Measurements from ENCODE around the gene NSMCE1. TPM values are rescaled to one million over a fixed set of nuclear protein-coding genes. Genes with fewer than 3 reads are reported as not detected.

The NSMCE1 gene, protein sequence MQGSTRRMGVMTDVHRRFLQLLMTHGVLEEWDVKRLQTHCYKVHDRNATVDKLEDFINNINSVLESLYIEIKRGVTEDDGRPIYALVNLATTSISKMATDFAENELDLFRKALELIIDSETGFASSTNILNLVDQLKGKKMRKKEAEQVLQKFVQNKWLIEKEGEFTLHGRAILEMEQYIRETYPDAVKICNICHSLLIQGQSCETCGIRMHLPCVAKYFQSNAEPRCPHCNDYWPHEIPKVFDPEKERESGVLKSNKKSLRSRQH
- 50.1 and 62.7 TPM in 2 replicates for total RNA-seq (2014; rRNA removed)
- 103 TPM for polyA plus RNA-seq (2012)

DNA sequence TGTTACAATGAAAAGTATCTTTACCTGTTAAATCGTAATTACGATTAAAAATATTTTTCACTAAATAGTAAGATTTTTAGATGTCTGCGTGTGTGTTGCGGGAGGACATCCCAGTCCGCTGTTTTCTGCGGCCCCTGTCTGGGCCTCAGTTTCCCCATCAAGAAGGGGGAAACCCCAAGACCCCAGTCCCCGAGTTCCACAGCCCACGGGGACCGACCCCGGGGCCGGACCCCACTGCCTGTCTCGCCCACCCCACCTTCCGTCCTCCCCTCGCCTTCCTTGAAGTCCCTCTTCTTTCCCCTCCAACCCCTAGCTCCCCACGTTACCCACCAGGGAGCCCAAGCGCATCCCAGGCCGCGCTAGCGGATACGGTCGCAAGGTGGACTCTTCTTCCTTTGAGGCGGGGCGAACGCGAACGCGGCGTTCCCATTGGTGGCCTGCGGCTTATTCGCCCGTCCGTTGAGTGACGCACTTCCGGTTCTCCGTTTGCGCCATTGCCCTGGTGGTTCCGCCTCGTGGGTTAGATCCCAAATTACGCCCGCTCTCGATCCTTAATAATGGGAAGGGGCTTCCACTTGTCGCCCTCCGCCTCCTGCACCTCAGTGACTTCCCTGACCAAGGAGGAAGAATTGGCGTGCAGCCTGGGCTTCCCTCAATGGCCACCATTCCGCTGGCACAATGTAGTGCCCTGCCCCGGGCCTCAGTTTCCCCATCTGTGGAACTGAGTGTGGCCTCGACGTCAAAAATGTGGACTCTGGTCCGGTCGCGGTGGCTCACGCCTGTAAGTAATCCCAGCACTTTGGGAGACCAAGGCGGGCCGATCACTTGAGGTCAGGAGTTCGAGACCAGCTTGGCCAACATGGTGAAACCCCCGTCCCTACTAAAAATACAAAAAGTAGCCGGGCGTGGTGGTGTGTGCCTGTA lies at the start of gene NSMCE1:
TSS of gene NSMCE1 (minus strand) at position 397 of the 924 bp plus-strand sequence. CDS start 11,202 bp downstream, outside the sequence.
- DNase-seq (ENCODE audit: low read depth) = peak; percentile 92

DNA sequence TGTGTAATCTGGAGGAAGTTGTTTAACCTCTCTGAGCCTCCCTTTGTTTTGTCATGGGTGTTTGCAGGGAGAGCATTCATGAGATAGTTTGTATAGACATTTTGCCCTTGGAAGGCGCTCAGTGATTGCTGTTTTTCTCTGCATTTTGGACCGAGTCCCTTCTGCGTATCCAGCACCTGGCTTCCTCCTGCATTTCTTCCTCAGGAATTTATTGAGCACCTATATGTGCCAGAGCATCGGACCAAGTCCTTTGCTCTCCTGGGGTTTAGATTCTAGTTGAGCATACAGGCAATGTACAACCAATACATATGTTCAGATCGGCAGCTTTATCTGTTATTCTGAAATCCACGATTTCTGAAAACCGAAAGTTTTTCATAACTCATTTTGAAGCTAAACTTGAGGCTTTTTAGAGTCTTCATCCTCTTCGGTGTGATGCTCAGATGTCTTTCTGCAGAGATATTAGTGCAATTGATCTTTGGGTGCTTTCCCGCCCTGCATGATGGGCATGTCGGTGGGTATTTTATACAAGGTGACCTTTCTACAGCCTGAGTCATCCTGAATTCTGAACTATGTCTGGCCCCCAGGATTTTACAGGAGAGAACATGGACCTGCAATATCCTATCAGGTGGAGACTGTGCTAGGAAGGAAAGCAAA lies 49.3 kb upstream of the NSMCE1 start:
- no peak for DNase-seq (ENCODE audit: low read depth)

DNA sequence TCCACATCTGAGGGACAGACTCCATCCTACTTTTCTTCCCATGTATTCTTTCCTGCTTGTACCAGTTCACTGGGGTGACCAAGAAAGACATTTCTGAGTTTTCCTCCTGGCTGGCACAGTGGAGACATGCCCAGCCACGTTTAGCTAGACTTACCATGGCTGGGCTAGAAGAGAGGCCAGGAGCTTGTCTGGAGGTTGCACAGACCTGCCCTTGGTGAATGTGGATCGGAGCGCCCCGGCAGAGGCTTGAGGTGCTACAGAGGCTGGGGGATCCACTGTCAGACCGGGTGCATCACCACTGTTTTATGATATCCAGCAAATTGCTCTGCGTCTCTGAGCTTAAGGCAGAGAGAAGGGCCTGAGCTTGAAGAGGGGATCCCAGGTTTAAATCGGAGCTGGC lies 48.7 kb upstream of the NSMCE1 start:
- no peak for DNase-seq (ENCODE audit: low read depth)

DNA sequence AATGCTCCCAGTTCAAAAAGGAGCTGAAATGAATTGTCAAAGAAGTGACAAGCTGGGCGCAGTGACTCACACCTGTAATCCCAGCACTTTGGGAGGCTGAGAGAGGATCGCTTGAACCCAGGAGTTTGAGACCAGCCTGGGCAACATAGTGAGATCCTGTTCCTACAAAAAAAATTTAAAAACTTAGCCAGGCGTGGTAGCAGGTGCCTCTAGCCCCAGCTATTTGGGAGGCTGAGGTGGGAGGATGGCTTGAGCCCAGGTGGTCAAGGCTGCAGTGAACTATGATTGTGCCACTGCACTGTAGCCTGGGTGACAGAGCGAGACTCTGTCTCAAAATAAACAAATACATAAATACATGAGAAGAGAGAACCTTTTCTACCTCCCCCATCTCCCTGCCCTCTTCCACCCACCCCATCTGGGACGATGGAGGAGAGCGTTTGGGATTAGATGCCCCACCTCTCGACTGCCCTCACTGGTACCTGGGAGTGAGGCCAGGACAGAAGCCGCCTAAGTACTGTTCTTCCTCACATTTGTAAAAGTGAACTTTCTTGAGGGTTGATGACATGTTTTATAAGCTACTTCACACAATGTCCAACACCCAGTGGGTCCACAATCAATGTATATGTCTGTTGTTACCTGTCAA lies 47.6 kb upstream of the NSMCE1 start:
- DNase-seq (ENCODE audit: low read depth) = no peak

DNA sequence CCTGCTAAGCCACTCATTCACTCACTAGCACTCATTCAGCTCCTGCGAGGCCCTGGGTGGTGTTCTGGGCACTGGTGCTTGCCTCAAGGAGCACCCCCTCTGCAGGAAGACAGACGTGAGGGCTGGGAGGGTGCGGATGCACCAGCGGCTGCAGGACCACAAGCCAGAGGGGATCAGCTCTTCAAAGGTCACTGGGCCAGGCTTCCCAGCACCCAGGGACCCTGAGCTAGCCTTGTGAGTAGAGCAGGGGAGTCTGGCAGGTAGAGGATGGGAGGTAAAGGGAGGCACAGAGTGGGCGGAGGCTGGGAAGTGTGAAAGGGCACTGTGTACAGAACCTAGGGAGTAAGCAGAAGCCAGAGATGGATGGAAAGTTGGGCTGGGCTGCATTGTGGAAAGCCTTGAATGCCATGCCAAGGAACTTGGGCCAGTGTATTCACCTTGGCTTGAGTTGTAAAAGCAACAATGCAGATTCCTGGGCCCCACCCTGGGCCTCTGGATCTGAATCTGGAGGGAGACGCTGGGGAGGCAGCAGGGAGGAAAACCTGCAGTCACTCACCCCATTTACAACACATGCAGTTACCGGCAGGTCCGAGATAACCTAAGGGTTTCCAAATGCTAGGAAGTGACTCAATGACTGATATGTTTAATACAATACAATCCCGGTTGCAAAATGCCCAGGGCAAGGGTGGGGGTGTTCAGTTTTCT lies 46.9 kb upstream of the NSMCE1 start:
- DNase-seq (ENCODE audit: low read depth) = peak; percentile 28

DNA sequence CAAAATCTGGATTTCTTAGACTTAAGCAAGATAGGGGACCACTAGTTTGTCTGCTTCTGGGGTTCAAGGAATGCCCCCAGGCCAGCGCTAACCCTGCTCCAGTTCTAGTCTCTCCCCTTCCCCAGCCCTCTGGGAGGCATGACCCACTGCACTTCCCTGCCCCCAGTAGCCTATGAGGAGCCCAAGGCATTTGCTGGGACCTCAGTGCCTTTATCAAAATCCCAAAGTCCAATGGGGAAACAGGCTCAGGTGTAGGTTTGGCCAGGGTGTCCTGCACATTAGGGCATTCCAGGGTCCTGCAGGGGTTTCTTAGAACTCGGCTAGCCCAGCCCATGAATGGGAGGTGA lies 46.4 kb upstream of the NSMCE1 start:
- DNase-seq (ENCODE audit: low read depth) = no peak

DNA sequence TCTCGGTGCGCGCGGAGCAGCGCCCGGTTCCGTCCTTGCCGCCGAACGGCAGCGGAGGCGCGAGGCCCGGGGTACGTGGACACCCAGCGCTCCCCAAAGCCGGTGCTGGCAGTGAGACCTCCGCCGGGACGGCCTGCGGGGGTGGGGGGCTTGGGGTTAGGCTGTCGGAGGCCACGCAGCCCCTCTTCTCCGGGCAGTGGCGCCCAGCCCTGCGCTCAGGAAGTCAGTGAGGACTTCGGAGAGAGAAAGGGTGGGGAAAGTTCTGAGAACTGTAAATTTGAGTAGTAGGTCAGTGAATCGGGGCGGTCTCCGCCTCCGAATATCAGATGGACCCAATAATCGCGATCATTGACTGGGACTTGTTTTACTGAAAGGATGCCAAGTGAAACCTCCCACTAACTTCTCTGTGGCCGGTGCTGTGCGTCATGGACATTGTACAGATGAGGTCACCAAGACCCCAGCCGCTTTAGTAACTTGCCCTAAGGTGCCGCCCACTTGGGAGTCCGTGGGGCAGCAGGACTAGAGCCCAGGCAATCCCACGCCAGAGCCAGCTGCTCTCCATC lies 45.7 kb upstream of the NSMCE1 start:
- peak; percentile 74 for DNase-seq (ENCODE audit: low read depth)

DNA sequence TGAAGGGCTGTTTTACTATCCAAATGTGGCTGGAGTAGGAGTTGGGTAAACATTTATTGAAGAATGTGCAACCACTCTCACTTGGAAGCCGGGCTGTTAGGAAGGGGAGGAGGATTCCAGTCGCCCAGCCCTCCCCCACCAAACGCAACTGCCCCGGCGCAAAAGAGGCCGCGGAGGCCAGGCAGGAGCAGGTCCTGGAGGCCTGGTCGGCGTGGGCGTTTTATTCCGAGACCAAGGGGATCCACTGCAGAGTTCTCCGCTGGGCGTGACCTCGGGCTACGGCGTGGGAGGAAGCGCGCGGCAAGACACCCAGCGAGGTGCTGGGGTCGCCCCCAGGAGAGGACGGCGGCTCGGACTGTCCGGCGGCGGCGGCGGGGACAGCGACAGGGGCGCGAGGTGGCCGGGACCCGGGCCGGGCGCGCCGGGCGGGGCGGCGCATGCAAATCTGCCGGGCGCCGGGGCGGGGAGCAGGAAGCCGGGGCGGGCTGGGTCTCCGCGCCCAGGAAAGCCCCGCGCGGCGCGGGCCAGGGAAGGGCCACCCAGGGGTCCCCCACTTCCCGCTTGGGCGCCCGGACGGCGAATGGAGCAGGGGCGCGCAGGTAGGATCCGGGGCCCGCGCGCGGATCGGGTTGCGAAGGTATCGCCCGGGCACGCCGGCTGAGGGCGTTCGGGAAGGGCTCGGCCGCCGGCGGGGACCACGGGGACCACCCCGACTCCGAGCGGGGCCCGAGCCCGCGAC lies 45.0 kb upstream of the NSMCE1 start, which contains the start of gene IL4R:
TSS of gene IL4R (plus strand) at position 553 of the 739 bp plus-strand sequence. CDS start 26,230 bp downstream, outside the sequence.
- DNase-seq (ENCODE audit: low read depth) = peak; percentile 55

DNA sequence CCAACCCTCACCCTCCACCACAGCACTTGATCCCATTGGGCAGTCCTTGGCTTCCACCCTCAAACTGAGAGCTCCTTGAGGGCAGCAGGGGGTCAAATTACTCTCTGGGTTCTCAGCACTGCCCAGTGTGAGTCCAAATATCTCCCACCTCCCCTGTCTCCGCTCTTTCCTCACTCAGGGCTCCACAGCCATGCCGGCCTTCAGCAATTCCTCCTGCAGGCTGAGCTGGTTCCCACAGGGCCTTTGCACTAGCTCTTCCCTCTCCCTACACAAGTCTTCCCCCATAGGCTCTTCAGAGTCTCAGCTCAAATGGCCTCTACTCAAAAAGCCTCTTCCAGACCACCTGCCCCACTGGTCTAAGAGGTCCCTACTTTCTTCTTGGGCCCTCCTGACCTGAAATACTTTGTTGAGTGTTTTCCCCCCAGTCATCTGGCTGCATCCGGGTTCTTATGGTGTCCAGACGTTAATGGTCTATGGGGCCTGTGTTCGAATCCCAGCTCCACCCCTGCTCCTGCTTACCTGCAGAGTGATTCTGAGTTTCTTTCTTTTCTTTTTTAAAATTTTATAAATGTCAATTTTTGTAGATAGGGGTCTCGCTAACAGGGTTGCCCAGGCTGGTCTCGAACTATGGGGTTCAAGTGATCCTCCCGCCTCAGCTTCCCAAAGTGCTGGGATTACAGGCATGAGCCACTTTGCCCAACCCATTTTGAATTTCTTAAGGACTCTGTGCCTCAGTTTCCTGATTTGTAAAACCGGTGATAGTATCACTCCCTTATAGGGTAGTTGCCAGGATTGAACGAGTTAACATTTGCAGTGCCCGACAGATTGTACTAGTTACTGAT lies 44.2 kb upstream of the NSMCE1 start:
- no peak for DNase-seq (ENCODE audit: low read depth)

DNA sequence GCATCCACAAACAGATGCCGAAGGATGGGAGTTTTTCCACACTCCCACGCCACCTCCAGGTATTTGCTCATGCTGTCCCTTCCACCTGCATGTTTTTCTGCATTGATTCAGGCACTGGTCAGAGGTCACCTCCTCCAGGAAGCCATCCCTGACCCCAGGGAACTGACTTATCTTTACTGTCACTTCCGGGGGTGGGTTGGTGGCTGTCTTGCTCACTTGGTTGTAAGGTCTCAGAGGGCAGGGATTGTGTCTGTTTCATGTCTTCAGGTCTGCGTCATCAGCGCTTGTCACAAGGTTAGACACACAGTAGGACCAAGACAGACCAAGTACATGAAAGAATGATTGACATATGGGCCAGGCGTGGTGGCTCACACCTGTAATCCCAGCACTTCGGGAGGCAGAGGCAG lies 43.3 kb upstream of the NSMCE1 start:
- DNase-seq (ENCODE audit: low read depth) = no peak

DNA sequence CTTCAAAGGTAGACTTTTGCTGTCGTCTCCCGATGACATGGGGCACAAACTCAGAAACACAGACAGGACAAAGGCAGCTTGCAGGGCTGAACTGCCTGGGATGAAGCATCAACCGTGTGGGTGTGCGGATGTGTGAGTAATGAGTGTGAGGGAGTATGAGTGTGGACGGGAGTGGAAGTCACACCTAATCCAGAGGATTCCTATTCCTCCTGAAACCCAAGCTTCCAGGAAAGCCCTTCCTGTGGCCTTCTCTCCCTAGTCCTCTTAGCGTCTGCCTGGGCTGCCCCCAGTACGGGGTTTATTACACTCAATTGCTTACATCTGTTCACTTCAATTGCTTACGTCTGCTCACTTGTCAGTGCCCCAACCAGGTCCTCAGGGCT lies 42.9 kb upstream of the NSMCE1 start:
- DNase-seq (ENCODE audit: low read depth) = no peak

DNA sequence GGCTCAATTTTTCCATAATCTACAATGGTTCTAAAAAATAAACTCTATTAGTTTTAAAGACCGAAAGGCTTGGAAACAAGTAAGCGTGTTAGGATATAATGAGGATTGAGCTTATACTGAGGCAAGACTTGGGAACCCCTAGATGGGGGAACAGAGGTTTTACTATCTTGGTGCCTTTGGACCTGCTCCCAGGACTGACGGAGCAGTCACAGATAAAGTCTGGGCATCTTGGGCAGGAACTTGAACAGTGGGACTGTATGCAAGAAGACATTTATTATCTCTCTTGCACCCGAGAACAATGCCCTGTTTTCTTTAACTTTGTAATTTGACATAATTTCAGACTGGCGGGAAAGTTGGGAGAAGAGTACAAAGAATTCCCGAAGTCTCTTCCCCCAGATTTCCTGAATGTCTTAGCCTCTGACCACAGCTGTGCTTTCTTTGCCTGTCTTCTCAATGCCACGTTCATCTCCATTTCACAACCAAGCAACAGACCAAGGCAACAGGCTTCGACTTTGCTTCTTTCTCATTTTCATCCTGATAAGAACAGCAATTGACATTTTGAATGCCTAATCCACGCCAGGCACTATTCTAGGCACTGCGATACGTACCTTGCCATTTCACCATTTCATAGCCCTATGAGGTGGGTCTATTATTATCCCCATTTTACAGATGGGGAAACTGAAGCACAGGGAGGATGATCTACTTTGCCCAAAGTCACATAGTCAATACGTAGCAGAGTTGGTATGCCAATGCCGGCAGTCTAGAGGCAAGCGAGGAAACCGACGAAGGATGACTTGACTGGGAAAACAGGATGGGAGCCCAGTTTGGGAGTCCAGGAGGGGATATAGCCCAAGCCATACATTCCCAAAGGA lies 42.2 kb upstream of the NSMCE1 start:
- no peak for DNase-seq (ENCODE audit: low read depth)

DNA sequence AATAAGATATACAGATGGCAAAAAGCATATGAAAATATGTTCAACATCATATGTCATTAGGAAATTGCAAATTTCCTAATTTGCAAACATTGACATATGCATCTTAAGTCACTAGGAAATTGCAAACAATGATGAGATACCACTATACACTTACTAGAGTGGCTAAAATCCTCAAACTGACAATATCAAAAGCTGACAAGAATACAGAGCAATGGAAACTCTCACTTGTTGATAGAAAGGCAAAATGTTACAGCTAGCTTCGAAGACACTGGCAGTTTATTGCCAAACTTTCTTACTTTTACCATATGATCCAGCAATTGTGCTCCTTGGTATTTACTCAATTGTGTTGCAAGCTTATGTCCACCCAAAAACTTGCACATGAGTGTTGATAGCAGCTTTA lies 40.2 kb upstream of the NSMCE1 start:
- DNase-seq (ENCODE audit: low read depth) = no peak

DNA sequence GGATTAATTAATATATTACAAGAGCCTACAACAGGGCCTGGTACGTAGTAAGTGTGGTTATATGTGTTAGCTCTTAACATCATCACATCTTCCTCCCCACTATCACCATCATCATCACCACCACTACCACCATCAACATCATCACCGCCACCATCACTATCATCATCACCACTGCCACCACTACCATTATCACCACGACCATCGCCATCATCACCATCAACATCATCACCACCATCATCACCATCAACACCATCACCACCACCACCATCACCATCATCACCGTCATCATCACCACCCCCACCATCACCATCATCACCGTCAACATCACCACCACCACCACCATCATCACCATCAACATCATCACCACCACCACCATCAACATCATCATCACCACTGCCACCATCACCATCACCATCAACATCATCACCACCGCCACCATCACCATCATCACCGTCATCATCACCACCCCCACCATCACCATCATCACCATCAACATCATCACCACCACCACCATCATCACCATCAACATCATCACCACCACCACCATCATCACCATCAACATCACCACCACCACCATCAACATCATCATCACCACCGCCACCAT lies 37.4 kb upstream of the NSMCE1 start:
- DNase-seq (ENCODE audit: low read depth) = no peak

DNA sequence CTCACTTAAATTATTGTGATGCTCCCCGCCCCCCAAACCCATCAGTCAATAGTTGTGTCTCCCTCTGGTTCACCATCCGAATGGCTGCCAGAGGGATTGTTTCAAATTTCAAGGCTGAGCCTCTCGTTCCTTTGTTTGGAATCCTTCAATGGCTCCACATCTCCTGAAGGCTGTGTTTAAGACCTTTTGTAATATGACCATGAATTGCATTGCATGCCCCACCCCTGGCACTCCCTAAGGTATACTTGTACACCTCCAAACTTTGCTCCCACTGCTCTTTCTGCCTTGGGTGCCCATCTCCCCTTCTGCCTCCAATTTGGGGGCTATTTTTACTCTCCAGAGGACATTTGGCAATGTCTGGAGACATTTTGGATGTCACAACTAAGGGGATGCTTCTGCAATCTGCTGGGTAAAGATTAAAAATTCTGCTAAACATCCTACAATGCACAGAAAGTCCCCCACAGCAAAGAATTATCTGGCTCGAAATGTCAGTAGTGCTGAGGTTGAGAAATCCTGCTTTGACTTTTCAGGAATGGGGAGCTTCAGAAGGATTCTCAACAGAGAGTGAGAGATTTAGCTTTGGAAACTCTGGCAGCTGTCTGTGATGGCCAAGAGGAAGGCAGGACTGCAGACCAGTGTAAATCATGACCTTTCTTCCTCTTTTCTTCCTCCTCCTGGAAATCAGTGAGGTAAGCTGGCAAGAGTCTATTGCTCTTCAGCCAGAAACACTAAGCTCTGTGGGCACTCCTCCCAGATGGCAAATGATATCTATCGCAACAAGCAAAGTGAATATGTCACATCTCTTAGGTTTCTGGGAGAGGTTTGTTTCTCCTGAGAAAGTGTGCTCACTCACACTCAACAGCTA lies 36.5 kb upstream of the NSMCE1 start:
- no peak for DNase-seq (ENCODE audit: low read depth)

DNA sequence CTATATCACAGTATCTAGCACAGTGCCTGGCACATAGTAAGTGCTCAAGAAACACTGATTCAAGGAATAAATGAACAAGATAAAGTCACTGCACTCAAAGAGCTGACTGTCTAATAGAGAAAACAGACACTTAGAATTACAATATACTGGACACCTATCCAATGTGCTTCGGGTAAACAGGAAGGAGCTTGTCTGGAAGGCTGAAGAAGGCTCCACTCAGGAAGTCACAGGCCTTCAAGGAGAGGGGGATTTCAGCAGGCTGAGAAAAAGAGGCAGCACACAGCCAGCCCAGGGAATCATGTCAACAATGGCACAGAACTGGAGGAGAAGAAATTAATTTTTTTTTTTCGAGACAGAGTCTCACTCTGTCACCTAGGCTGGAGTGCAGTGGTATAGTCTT lies 35.5 kb upstream of the NSMCE1 start:
- DNase-seq (ENCODE audit: low read depth) = no peak
